HG03175 (cell line): ENCODE results near the gene INSL6.
"Not testable (repeated sequence)": the region's sequence is repeated elsewhere in the genome, so short reads cannot be mapped to it uniquely, and the experiment has no call there.

Experiments used
- ATAC-seq: cut with Tn5 transposase; IDR thresholded peaks from one replicate; pipeline ENCODE4 v1.9.1; 2021; ENCODE audit warnings: mild to moderate bottlenecking, moderate library complexity; ENCODE audit not compliant: unreplicated experiment

INSL6 gene, protein sequence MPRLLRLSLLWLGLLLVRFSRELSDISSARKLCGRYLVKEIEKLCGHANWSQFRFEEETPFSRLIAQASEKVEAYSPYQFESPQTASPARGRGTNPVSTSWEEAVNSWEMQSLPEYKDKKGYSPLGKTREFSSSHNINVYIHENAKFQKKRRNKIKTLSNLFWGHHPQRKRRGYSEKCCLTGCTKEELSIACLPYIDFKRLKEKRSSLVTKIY

DNA sequence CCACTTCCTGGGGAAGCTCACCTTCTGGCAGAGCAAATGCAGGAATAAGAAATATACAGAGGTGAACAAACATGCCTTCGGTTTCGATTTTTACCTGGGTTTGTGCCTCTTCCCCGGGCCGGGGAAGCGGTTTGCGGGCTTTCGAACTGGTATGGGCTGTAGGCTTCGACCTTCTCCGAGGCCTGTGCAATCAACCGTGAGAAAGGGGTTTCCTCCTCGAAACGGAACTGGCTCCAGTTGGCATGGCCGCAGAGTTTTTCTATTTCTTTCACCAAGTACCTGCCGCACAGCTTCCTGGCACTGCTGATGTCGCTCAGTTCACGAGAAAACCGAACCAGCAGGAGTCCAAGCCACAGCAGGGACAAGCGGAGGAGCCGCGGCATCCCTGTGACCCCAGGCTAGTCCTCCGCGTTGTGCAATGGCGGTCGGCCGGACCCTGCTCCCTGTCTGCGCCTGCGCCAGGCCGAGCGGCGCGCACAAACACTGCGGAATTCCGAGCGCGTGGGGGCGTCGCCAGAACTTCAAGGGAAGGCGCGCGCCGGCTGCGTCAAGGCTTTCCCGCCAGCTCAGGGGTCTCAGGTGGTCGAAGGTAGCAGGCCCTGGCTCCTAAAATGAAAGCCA, at the start of gene INSL6:
INSL6 (minus strand) TSS at position 420 of the 621 bp plus-strand sequence; CDS start at position 383, 37 bp downstream.
- ATAC-seq: no peak

DNA sequence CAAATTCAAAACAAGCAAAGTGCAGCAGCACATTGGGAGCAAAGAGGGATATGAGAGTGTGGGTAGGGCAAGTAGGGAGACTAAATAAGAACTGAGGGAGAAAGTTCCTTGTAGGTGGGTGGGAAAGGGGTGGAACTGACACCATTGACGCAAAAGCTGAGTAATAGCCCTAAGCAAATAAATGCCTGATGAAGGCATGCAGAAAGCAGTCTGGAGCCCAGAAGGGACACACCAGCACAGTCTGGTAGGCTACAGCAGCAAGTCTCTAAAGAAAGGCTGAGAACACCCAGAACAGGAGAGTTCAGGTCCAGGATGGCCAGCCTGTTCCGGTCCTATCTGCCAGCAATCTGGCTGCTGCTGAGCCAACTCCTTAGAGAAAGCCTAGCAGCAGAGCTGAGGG, 45.8 kb upstream of the INSL6 start, which contains the start of gene INSL4:
INSL4 (plus strand) TSS at position 208 of the 400 bp plus-strand sequence; CDS start at position 313, 105 bp downstream.
- ATAC-seq: no peak

DNA sequence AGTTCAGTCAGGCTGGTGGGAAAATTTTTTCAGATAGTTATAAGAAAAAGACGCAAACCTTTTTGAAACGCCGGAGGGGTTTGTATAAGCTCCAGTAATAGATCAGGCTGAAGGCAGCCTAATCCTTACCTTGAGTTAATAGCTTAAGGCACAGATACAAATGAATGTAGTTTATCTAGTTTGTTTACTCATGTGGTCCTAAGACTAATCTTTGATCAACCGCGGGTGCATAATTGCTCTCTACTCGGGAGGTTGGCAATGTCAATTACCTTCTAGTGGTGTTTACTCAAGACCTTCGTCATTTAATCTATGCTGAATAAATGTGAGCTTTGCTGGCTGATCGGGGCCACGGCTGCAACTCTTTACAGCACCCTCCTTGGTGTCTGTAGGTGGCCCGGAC, 45.1 kb upstream of the INSL6 start:
- no peak for ATAC-seq

DNA sequence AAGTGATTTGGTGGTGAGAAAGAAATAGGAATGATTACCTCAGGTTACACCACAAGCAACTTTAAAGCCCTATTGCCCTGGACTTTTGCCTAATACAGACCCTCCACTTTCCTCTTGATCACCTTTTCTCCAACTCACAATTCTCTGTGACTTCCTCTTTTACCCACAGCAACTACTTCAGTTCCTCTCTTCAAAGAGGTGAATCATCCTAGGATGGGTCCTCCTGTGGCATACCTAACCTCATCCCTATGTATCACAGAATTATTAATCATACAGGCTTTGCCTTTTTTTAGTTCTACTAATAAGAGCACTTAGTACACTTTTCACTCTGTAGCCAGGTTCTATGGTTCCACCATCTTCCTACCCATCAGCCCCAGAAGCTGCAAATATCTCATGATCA, 19.6 kb upstream of the INSL6 start:
- no peak for ATAC-seq

DNA sequence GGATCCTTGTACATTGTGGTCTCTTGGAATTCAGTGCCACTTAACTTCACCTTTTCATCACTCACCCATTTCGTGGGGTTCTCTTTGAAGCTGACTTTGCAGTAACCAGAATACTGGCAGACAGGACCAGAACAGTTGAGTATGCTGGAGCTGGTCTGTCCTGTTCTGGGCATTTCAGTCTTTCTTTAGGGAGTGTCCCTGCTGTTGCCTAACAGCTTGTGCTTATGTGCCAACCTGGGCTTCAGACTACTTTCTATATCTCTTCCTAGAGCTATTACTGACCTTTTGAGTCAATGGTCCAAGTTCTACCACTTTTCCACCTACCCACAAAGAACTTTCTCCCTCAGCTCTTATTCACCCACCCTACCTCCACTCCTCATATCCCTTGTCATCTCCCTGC, 10.0 kb upstream of the INSL6 start:
- no peak for ATAC-seq

DNA sequence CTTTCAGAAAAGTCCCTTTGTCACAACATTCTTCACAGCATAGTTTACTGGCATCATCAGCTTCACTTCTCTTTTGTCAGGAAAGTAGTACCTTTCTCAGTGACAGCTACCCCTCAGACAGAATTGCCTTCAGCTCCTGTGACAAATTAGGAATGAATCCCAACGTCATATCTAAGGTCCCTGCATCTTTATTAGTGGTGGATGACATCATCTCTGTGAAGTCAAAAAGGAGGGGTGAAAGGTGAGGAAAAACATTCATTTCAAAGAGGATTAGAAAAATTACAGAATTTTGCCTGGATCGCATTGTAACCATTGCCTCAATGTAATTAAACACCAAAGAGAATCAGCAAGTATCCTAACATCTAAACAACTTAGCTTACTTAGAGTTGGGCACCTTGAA, 7.9 kb upstream of the INSL6 start:
- ATAC-seq: no peak

DNA sequence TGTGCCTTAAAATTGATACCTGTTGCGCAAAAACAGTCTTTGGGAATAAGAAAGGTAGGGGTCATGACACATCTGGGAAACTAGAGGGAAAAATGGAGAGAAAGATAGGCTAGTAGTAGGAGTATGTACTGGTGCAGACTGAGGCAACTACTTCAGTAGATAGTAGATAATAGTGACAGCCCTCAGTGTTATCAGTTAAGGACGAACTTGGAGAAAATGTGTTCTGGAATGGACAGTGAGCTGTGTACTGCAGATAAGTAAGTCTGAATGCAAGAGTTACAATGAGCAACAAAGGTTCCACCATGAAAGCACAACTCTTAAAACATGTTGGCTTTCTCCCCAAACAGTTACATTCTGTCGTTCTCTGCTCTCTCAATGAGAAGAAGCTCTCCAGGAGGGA, 6.5 kb upstream of the INSL6 start:
- ATAC-seq: no peak

DNA sequence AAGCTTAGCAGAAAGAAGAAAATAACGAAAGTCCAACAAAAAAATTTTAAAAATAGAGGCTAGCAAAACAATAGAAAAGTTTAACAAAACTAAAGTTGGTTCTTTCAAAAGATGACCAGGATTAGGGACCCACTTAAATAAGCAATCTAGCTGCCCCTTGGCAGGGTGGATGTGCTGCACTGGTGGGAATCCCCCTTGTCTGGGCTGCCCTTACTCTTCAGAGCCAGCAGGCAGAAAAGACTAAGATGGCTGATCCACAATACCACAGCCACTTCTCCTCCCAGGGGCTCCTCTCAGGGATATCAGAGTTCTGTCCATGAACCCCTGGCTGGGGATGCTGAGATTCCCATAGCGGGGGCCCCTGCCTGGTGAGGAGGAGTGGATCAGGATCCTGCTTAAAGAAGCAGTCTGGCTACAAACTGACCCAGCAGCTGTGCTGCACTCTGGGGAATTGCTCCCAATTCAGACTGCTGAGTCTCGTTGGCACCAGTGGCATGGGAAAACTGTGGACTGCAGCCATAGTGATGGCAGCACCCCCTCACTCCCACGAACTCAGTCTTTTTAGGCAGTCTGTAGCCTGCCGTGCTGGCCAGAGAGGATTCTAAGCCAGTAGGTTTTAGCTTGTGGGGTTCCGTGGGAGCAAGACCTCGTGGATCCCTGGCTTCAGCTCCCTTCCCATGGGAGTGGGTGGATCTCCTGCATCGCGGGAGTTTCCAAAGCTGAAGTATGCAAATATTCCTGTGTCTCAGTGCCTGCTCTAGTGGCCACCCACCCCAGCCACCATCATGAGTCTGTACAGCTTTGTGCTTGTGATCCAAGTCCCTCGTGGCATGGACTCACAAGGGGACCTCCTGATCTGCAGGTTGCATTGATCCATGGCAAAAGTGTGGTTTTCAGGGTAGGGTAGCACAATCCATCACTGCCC, 2.9 kb upstream of the INSL6 start:
- no peak for ATAC-seq

DNA sequence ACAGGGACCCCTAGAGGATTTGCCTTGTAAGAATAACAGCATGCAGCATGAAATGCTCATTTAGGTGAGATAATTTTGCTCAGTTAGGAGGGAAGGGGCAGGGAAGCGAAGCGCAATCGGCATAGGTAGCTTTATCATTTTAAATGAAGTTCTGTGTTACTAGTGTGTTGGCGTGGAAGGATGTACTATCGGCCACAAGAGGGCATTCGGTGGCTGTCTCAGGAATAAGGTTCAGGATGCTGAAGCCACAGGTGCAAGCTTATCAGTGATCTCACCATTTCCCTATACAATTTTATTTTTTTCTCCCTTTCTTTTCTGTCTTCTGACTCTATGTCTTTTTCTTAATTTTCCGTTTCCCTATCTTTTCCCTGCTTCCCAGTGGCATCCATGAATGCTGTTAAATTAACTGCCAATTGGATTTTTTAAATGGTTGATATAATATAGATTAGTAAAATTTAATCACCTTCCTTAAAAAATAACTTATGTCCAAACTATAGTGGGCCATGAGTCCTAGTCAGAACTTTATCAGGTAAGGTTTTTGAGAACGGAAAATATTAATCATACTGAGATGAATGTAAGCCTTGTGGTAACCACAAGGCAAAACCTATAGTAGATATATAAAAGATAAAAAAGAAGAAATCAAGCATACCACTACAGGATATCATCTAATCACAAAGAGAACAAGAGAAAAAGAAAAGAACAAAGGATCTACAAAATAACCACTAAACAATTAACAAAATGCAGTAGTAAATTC, 1.2 kb upstream of the INSL6 start:
- ATAC-seq: no peak

DNA sequence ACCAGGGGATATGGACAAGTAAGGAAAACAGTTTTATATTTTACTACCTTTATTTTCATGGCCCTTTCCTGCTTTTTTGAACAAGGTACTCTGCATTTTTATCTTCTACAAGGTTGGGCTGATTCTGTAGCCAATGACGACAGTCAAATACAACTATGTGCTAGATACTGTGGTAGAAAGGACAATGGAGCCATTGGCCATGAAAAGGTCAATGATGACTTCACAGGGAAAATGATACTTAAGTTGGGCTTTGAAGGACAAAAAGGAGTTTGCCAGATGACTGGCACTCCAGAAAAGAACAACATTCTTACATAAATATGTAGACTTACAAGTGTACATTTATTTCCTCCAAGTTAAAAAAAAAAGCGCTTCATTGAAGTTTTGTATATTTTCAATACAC, 663 bp downstream of the INSL6 start:
- ATAC-seq: no peak

DNA sequence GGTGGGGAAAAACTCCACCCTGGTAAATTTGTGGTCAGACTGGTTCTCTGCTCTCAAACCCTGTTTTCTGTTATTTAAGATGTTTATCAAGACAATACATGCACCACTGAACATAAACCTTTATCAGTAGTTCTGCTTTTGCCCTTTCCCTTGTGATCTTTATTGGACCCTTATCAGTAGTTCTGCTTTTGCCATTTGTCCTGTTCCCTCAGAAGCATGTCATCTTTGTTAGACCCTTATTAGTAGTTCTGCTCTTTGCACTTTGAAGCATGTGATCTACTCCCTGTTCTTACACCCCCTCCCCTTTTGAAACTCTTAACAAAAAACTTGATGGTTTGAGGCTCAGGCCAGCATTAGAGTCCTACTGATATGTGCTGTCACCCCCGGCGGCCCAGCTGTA, 4.8 kb downstream of the INSL6 start:
- ATAC-seq: not testable (repeated sequence)

DNA sequence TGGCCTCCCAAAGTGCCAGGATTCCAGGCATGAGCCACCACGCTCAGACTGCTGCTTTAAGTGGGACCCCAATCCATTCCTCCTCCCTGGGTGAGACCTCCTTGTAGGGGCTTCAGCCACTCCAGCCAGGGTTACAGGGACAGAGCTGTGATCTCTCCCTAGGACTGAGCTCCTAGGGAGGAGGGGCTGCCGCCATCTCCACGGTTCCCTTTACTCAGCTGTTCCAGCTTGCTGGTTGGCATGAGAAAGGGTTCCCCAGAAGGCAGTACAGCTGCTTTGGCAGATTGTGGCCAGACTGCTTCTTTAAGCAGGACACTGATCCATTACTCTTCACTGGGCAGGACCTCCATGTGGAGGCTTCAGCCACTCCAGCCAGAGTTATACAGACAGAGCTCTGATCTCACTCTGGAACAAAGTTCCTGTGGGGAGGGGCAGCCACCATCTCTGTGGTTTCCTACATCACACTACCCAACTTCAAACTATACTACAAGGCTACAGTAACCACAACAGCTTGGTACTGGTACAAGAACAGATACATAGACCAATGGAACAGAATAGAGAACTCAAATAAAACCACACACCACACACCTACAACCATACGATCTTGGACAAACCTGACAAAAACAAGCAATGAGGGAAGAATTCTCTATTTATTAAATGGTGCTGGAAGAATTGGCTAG, 7.2 kb downstream of the INSL6 start:
- no peak for ATAC-seq

DNA sequence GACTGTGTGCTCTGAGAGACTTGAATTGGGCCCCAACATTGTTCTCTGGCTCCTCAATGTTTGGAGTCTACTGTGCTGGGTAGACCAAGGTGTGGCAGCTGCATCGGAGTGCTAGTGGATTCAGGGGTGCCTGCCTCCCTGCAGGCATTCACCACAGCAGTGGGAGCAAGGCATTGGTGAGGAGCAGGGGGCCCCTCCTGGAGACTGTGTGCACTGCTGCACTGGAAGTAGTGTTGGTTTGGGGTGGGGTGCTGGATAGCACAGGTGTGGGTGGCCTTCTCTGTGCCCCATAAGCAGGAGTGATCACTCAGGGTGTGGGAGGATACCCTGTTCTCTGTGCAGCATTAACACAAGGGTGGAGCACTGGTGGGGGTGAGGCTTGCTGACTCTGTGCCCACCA, 39.2 kb downstream of the INSL6 start:
- no peak for ATAC-seq

DNA sequence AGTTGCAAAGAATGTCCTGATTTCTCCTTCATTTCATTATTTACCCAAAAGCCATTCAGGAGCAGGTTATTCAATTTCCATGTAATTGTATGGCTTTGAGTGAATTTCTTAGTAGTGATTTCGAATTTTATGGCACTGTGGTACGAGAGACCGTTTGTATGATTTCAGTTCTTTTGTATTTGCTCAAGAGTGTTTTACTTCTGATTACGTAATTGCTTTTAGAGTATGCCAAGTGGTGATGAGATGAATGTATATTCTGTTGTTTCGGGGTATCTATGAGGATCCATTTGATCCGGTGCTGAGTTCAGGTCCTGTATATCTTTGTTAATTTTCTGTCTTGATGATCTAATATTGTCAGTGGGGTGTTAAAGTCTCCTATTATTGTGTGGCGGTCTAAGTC, 41.2 kb downstream of the INSL6 start:
- no peak for ATAC-seq

DNA sequence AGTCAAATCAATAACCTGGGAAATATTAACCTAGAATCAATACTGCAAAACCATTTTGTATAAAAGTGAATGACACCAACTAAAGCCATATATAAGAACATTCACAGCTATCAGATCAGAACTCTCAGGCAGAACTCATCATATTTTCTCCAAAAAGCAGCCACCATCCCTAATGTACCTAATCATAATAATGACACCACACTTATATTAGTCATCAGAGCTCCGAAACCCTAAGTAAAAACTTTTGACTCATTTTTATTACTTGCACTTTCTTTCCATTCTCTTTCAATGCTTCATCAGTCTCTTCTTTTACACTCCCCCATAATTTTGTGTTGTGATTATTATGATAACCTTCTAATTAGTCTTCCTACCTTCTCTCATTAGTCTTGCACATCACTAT, 45.3 kb downstream of the INSL6 start:
- no peak for ATAC-seq

DNA sequence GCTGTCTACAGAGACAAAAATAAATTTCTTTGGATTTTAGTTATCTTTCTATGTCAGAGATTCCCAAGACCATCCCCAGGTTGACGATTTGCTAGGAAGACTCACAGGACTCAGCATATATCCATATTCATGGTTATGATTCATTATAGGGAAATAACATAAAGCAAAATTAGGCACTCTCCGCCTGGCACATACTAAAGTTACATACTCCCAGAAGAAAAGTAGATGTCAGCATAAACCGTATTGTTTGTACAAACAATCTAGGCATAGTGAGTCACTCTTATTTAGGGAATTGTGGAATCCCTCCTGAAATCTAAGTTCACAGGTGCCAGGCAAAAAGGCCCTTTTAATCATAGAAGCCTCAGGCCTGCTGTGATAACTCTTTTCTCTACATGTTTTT, 62.9 kb downstream of the INSL6 start:
- ATAC-seq: no peak

DNA sequence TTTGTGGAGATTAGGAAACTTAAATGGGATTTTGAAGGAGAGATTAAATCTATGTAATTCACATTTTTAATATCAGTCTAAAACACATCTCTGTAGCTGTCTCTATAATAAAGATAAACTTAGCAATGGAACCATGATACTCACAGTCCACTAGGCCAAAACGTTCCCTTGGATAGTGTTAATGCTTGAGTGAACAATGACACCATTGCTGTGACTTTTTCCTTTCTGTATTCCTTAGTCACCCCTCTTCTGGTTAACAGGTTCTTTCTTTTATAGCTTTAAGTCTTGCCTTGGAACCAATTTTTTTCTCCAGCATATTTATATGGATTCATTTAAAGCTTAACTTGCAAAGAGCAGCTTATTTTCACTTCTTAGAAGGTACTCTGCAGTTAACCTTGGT, 63.3 kb downstream of the INSL6 start:
- no peak for ATAC-seq

DNA sequence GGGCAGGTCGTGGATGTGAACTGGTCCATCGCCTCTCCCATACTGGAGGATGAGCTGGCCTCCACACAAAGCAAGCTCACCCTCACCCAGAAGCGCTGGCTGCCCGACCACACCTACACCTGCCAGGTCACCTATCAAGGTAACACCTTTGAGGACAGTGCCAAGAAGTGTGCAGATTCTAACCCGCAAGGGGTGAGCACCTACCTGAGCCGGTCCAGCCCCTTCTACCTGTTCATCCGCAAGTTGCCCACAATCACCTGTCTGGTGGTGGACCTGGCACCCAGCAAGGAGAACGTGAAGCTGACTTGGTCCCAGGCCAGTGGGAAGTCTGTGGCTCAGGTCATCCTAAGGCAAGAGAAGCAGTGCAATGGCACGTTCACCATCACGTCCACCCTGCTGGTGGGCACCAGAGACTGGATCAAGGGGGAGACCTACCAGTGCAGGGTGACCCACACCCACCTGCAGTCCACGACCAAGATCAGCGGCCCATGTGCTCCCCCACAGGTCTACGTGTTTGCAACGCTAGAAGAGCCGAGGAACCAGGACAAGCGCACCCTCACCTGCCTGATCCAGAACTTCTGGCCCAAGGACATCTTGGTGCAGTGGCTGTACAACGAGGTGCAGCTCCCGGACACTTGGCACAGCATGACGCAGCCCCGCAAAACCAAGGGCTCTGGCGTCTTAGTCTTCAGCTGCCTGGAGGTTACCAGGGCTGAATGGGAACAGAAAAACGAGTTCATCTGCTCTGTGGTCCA, 71.3 kb downstream of the INSL6 start:
- no peak for ATAC-seq
